Iris pigment epithelial cell (primary cell): ENCODE measurements around the gene CDH22.

ENCODE experiments used
- DNase-seq: peaks from one replicate; pipeline ENCODE4 v3.0.0-alpha.2; 2011; ENCODE audit warnings: low read depth

Gene CDH22

DNA sequence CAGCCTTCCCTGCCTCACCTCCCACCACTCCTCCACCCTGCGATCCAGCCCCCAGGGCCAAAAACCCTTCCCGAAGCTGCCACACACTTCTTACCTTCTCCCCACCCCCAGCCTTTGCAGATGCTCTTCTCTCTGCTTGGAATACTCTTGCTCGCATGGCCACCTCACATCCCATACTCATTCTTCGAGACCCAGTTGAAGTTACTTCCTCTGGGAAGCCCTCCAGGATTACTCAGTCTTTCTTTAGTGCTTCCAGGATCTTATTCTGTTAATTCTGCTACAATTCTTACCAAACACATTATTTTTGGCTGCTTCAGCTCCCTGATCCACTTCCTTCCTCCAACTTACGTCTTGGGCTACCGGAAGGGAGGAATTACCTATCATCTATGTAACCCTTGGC lies 135.8 kb downstream of the CDH22 start:
- DNase-seq: no peak

DNA sequence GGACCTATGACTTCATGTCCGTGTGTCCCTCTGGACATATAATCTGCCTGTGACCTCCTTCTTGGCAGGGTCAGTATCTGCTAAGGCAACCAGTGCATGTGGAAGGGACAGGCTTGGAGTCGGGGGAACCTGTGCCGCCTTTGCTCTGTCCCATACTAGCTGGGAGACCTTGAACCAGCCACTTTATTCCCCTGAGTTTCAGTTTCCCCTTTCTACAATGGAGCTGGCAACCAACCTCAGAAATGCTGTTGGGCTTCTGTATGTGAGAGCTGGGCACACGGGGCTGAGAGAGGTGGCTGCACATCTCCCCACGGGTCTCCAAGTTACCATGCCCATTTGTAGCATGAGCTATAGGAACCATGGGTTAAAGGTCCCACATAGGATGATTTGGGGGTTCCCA lies 136.4 kb downstream of the CDH22 start:
- DNase-seq: no peak

DNA sequence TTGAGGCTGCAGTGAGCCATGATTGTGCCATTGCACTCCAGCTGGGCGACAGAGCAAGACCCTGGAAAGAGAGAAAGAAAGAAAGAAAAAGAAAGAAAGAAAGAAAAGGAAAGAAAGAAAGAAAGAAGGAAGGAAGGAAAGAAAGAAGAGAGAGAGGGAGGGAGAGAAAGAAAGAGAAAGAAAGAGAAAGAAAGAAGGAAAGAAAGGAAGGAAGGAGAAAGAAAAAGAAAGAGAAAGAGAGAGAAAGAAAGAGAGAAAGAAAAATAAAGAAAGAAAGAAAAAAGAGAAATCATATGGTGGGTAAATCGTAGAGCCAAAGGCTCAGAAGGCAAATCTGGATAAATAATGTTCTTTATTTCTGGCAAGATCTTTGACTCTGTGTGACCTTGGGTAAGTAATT lies 136.8 kb downstream of the CDH22 start:
- no peak for DNase-seq

DNA sequence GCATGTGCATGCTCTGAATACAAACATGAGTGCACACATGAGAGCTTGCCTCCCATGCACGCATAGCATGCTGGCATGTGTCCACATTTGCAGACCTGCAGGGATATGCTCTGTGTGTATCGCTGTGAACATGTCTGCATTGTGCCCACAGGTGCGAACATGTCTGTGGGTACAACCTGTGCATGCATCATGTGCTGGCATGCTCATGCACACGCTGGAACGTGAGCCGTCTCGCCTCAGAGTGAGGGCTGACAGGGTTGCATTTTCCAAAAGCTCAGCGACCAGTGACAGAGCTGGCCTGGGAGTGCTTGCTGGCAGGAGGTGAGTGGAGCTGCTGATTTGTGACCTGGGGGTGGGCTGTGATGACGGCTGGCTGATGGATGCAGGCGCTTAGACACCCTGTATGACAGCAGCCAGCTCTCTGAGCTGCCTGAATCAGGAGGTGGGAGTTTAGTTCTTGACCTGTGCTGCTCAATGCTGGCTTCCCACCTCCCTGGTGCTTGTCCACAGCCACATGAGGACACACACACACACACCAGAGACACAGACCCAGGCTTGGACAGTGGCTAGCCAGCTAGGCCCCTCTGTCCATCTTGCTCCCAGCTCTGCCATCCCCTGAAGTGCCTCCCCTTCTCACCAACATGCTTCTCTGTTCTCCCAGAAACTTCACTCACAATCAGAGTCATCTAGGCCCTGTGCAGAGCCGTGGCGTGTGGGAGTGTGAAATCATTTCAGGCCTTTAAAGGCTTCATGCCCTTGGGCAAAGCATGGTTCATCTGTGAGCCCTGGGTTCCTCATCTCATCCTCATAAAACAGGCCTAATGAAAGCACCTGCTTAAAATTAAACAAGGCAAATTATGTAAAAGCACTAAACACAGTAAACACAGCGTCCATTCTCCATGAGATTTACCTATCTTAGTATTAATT lies 138.8 kb downstream of the CDH22 start:
- DNase-seq: no peak

DNA sequence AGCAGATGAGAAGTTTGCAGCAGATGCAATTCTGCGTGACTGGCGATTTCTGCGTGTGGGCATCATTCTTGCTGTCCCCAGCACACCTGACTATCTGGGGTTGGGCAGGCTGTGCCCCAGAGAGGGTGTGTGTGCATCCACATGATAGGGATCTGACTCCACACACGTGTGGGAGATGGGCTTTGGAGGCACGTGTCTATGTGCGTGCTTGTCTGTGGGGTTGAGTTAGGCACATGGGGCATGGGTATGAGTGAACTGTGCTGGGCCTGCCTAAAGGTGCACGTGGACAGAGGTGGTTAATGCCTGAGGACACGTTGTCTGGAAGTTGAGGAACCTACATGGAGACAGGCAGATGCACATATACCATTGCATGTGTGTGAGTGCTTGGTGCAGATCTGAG lies 139.9 kb downstream of the CDH22 start:
- no peak for DNase-seq

DNA sequence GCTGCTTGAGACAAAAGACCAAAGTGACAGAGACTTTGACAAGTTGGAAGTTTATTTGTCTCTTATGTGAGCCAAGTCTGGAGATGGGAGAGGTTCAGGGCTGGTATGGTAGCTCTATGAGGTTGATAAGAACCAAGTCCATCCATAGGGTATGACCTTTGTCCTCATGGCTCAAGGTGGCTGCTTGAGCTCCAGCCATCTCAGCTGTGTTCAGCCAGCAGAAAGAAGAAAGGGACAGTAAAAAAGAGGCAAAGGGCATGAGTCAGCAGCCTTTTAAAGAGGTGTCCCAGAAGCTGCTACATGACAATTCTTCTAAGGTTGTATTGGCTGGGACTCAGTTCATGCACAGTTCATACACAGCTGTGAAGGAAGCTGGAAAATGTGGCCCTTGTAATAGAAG lies 141.2 kb downstream of the CDH22 start:
- DNase-seq: no peak

DNA sequence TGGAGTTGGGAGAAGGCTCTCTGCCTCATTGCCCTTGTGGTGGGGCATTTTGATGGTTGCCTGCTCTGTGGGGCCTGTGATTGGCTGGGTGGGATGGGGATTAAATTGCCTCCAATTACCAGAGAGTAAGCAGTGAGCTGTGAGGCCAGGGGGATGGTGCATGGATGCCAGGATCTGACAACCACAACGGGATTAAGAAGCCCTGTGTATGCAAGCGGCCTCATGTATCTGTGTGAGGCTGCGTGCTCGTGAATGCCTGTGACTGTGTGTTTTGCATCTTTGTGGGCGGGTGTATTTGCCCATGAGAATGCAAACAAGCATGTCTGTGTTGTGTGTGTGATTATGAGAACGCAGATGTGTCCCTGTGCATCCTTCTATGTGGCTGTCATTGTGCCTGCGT lies 144.0 kb downstream of the CDH22 start:
- no peak for DNase-seq

DNA sequence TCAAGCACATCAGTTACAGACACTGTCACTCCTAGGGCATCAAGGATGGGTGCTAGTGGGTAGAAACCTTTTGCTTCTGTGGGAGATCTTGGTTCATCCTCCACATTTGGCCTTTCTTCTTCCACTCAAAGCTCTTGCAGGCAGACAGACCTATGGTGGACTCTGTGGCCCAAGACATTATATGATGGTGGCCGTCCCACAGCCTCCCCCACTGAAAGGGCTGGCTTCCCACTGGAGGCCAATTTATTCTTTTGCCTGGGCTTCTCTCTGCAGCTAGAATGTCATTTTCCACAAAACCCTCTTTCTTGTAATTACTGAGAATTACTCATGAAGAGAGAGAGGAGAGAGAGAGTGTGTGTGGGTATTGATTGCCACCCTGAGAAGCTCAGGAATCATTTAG lies 146.4 kb downstream of the CDH22 start:
- DNase-seq: no peak

DNA sequence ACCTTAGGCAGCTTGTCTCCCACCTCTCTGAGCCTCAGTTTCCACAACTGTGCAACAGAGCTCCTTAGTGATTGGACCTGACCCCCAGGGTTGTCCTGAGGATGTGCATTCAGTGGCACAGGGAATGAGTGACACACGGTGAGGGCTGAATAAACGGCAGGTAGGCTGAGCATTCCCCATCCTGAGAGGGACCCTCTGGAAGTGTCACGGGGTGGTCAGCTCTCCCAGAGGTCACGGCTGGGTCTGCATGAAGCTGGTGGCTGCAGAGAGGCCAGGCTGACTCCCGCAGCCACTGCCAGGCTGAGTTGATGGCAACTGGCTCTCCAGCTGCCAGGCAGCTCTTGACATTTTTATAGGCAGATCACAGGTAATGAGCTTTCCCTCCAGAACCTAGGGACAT lies 147.6 kb downstream of the CDH22 start:
- DNase-seq: no peak

DNA sequence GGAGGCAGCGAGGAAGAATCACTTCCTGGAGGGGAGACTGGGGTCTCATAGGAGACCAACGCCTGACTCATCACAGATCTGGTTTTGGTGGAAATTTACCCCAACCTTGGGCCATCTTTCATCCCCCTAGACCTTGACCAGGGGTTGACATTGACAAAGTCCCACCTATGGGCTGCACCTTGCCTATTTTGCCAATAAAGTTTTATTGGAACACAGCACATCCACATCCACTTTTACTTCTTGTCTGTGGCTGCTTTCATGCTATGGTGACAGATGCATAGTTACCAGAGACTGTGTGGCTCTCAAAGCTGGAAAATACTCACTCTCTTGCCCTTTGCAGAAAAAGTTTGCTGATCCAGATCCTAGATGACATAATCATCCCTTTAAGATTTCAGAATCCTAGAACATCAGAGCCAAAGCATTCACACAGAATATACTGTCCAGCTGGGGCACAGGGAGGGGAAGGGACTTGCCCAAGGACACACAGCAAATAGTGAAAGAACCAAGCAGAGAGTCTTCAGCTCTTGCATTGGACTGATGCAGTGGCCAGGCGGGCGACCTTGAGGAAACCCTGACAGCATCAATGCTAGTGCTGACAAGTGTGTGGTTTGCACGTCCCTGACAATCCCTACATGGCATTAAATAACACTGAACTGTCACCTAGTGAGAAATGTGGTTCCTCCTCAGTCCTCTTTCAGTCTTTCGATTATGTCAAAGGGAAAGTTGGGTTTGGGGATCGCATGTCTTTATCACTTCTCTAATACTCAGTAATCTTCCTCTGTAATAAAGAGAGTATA lies 149.0 kb downstream of the CDH22 start:
- no peak for DNase-seq

DNA sequence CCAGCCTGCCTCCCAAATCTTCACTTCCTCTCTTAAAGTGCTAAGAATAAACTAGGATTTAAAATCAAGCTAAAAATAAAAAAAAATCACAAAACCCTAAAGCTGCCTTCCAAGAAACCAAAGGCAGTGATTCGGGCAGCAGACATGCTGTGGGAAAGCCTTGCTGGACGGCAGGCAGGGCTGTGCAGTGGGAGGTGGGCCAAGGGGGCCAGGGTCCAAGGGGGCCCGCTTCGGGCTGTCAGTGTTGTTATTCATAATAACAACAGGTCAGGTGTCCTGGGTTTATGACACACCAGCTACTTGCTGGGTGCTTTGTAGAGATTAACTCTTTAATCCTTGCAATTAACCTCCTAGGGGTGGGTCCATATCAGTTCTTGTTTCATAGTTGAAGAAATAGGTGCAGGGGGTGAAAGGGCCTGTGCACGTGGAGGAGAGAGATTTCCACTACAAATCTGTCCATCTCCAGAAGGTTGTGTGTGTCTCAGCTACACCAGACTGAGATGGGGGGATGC lies 149.8 kb downstream of the CDH22 start:
- DNase-seq: no peak

DNA sequence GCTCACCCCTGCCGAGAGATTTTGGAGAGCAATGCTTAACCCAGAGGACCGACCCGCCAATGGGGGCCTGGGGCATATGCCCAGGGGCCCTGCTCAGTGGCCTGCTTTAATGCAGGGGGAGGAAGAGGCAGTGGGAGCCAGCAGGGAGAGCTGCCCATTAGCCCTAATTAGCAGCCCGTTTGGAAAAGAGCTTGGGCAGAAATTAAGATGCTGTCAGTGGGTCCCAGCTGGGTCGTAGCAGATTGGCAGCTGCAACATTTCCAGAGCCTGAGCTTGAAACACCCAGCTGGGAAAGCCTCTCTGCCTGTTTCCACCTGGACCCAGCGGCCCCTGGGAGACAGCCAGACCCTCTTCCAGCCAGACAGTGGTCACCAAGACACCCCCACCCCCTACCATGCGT lies 150.7 kb downstream of the CDH22 start:
- no peak for DNase-seq

DNA sequence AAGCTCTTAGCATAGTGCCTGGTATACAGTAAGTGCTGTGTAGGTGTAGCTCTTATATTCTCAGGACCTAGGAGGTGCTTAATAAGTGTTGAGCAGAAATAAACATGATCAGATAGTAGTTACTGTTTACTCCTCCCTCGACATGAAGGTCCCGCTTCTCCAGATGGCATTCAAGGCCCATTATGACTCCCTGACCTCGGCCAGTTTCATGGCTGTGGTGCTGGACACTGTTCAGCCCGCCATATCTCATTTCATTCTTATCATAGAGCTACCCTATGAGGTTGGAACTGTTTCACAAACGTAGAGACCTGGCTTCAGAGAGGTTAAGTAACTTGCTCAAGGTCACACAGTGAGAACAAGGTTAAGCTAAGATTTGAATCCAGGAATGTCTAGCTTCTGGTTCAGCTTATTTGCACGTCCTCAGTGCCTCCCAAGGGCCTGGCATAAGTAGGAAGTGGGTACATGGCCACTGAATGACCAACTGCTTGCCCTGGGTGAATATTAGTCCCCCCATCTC lies 151.2 kb downstream of the CDH22 start:
- no peak for DNase-seq

DNA sequence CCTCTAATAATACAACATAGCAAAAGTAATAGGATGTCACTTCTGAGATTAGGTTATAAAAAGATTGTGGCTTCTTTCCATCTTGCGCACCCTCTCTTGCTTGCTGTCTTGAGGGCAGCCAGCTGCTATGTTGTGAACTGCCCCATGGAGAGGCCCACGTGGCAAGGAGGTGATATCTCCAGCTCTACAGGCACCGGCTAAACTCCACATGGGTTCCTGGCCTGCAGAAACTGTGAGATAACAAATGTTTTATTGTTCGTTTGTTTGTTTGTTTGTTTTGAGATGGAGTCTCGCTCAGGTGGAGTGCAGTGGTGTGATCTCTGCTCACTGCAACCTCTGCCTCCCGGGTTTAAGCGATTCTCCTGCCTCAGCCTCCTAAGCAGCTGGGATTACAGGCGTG lies 152.2 kb downstream of the CDH22 start:
- no peak for DNase-seq

DNA sequence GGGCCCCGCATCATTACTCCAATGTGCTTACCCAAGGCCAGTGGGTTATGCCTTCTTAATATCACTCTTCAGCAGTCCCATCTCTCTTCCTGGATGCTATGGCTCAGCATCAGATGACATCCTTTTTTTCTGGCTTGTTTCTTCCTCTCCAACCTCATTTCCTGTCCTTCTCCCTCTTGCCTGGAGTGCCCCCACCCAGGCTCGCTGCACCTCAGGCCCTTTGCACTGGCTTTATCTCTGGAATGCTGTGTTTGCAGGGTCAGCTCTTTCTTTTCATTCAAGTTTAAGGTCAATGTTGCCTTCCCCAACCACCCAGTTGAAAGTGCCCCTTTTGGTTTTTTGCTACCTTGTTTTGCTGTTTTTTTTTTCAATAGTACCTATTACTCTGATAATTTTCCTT lies 153.5 kb downstream of the CDH22 start:
- DNase-seq: no peak

DNA sequence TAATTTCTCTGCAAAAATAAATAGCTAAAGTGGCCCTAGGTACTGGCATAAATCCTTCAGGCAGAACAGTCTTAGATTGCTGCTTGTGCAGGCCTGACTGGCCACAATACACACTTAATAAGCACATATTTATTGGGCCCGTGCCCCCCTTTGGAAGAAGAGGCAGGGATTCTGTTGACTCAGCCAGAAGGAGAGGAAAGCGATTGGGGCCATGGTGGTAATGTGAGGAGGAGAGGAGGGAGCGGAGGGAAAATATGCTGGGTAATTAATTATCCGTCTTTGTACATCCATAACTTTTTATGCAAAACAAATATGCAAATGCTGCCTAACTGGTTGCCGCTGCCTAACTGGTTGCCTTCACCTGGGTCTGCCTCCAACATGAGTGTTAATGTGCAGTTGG lies 154.0 kb downstream of the CDH22 start:
- DNase-seq: no peak

DNA sequence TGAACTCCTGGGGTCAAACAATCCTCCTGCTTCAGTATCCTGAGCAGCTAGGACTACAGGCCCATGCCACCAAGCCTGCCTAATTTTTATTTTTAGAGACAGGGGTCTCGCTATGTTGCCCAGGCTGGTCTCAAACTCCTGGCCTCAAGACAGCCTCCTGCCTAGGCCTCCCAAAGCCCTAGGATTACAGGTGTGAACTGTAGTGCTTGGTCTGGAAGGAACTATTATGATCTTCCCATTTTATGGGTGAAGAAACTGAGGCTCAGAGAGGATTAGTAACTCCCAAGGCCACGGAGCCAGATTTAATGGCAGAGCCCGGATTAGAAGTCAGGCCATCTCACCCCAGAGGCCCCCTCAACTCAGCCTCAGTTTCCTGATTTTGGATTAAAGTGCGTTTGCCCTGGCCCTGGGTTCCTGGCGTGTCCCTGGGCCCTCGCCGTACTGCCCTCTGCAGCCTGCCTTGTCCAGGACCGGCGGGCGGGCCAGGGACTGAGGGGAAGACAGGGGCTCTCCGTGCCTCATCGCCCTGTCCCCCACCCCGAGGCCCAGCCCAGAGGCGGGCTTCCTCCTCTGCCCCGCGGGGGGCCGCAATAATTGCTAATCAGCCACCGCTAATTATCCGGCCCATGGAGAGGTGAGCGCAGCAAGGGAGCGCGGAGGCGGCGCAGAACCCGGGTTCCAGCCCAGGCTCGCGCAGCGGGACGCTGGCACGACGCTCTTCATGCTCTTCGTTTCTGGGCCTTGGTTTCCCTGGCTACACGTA lies 155.3 kb downstream of the CDH22 start:
- no peak for DNase-seq

DNA sequence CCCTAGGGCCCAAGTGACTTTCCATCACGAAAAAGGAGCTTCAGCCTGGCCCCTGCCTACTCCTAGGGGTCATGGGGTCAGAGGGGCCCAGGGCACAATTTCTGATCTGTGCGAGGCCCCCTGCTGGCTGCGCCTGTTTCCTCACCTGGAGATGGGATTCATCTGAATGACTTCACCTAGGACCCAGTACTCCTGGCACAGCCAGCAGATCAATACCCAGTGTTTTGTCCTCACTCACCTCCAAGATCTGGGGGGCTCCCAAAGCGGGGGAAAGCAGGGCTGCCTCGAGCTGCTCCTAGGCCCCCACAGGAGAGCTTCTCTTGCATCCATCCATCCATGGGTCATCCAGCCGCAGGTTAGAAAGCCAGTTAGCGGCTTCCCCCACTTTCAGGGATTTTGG lies 156.4 kb downstream of the CDH22 start:
- DNase-seq: no peak

DNA sequence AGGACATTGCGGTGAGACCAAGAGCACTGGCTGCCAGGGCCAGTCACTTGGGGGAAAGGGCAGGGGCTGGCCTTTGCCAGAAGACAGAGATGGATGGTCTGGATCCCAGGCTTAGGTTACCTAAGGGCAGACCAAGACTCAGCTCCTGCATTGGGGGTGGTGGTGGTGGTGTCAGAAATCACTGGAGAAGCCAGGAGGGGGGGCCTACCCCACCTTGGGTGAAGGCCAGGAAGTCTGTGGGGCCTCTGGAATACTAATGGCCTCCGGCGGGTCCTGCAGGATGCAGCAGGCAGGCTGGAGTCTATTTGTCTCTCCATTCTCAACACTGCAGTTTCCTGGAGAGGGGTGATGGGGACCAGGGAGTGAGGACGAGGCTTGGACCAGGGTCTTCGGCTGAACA lies 157.4 kb downstream of the CDH22 start:
- DNase-seq: no peak

DNA sequence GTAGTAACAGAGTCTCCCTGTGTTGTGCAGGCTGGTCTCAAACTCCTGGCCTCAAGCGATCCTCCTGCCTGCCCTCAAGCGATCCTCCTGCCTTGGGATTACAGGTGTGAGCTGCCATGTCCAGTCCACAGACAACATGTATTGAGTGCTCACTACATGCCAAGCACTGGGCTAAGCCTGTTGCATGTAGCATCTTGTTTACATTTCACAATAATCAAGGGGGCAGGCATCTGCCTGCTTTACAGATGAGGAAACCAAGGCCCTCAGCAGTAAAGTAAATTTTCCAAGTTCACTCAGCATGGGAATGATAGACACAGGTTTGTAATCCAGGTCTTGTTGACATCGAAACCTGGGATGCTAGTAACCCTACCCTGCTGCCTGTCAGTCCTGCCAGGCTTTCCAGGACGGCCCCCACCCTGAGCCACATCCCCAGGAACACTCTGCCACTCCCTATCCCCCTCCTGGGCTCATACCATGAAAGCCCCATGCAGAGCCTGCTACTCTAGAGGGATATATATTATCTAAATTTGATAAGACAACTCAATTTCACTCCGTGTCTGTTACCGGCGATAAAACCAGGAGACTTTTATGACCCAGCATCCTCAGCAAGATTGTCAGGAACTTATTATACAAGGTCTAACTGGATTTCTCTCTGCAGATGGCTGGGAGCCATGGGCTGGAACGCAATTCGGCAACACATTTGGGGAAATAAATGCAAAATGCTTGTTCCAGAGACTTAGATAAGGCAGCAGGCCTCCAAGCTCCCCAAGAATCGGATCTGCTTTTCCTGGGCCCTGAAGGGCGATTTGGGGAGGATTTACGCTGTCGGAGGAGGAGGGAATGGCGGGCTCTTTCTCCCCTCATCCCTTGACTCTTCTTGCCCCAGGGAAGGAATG lies 159.7 kb downstream of the CDH22 start:
- no peak for DNase-seq

DNA sequence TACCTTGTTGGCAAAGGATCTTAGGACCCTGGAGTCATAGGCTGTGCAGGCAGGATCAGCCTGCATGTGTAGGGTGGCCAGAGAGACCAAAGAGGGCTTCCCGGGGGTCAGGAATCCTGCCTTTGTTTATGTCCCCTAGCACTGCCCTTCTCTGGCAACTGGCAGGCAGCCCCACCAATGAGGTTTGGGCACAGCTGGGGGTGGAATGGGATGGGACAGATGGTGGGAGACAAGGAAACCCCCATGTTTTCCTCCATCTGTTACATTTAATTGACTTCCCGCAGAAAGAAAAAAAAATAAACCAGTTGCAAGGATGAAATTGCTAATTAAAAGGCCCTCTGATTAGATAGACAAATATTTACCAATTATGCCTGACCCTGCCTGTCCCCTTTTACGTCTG lies 162.6 kb downstream of the CDH22 start:
- no peak for DNase-seq
